Kidney epithelial cell (primary cell): ENCODE measurements around the gene BEND5. TPM values are rescaled to one million over a fixed set of nuclear protein-coding genes. Genes with fewer than 3 reads are reported as not detected.
A peak's percentile ranks its signal among the peaks of the same experiment; 100 is the strongest.

ENCODE experiments used
- DNase-seq: peaks from one replicate; pipeline ENCODE4 v3.0.0-alpha.2; 2010; ENCODE audit warnings: low read depth
- H3K27me3 ChIP-seq: 2 replicates; pipeline ENCODE4 v1.6.0; 2011; ENCODE audit warnings: low read length; ENCODE audit not compliant: control insufficient read depth, insufficient read depth
- H3K36me3 ChIP-seq: 2 replicates; pipeline ENCODE4 v1.5.1; 2011; ENCODE audit warnings: low read length; ENCODE audit not compliant: control insufficient read depth, insufficient read depth
- H3K4me3 ChIP-seq: 2 replicates; pipeline ENCODE4 v1.5.1; 2011; ENCODE audit warnings: low read depth, mild to moderate bottlenecking, control low read depth, low read length
- CTCF ChIP-seq: IDR thresholded peaks from 2 replicates; pipeline ENCODE4 v1.5.1; 2011; ENCODE audit warnings: mild to moderate bottlenecking, moderate library complexity, low read length, control low read depth, inconsistent platforms; ENCODE audit not compliant: insufficient read depth, poor library complexity, severe bottlenecking
- total RNA-seq: library from RNA; depleted of rRNA; stranded (reverse); fragments of >200 nt; gene quantifications from 2 replicates; pipeline ENCODE4 v1.2.3, GENCODE V29; 2015

The BEND5 gene
- 3.9 and 4.2 TPM in 2 replicates for total RNA-seq

GRCh38 chr1:48776393-48777218, at the start of gene BEND5:
Gene BEND5 (minus strand): TSS chr1:48776891. CDS start chr1:48776831, 60 bp downstream.
- no peak for TF ChIP-seq CTCF
- no peaks in the 10 kb centered on the region for H3K27me3 ChIP-seq
- no peaks in the 10 kb centered on the region for H3K36me3 ChIP-seq
- peak within 1 kb of the TSS; percentile 51 for H3K4me3 ChIP-seq
- no peak for DNase-seq

- Histone ChIP-seq H3K4me3 (no peak overlapping the region), H3K36me3 (no peaks in the 10 kb centered on the region), H3K27me3 (peaks cover 2% of the 10 kb centered on the region)
- no peak for TF ChIP-seq CTCF
- DNase-seq = peak; percentile 66
Measured at GRCh38 chr1:48823168-48823567, 46.5 kb upstream of the BEND5 start.

GRCh38 chr1:48820491-48820890, 43.8 kb upstream of the BEND5 start:
- no peak for DNase-seq
- no peak for TF ChIP-seq CTCF

GRCh38 chr1:48817505-48818114, 40.9 kb upstream of the BEND5 start:
- no peaks in the 10 kb centered on the region for H3K27me3 ChIP-seq
- no peak overlapping the region for H3K4me3 ChIP-seq
- no peaks in the 10 kb centered on the region for H3K36me3 ChIP-seq
- DNase-seq = no peak
- peak; percentile 94 for TF ChIP-seq CTCF

More at GRCh38 chr1:48820491-48820890, 43.8 kb upstream of the BEND5 start:
- Histone ChIP-seq H3K27me3 (no peaks in the 10 kb centered on the region), H3K36me3 (no peaks in the 10 kb centered on the region), H3K4me3 (no peak overlapping the region)

GRCh38 chr1:48810740-48811139, 34.0 kb upstream of the BEND5 start:
- no peak for DNase-seq
- no peak for TF ChIP-seq CTCF
- H3K4me3 ChIP-seq = no peak overlapping the region
- H3K36me3 ChIP-seq = no peaks in the 10 kb centered on the region
- H3K27me3 ChIP-seq = no peaks in the 10 kb centered on the region
